SJSA1 (cell line): ENCODE results near the gene RETN. TPM values are rescaled to one million over a fixed set of nuclear protein-coding genes. Genes with fewer than 3 reads are reported as not detected.
A peak's percentile ranks its signal among the peaks of the same experiment; 100 is the strongest.

Source experiments
- DNase-seq, 2 experiments: peaks; one replicate each; pipeline ENCODE4 v3.0.0-alpha.2; 2015 to 2020; ENCODE audit warnings: low spot score in 2 of 2, low read depth in 1 of 2
- H3K27ac ChIP-seq: fragments of 250-450 bp; sonication (Bioruptor Pico); 2 replicates; pipeline ENCODE4 v1.5.1; 2020; ENCODE audit warnings: mild to moderate bottlenecking, moderate library complexity
- H3K27me3 ChIP-seq: fragments of 250-450 bp; sonication (Bioruptor Pico); replicated peaks from 2 replicates; pipeline ENCODE4 v1.5.1; 2020; ENCODE audit warnings: mild to moderate bottlenecking, moderate library complexity
- H3K36me3 ChIP-seq: fragments of 250-450 bp; sonication (Bioruptor Pico); 2 replicates; pipeline ENCODE4 v1.5.1; 2020; ENCODE audit warnings: mild to moderate bottlenecking
- H3K4me1 ChIP-seq: fragments of 250-450 bp; sonication (Bioruptor Pico); replicated peaks from 2 replicates; pipeline ENCODE4 v1.6.1; 2021; ENCODE audit warnings: mild to moderate bottlenecking
- H3K4me3 ChIP-seq: fragments of 250-450 bp; sonication (Bioruptor Pico); 2 replicates; pipeline ENCODE4 v1.5.1; 2020; ENCODE audit warnings: mild to moderate bottlenecking
- H3K9me3 ChIP-seq: fragments of 250-450 bp; sonication (Bioruptor Pico); replicated peaks from 2 replicates; pipeline ENCODE4 v1.5.1; 2020; ENCODE audit warnings: mild to moderate bottlenecking
- total RNA-seq: library from RNA; depleted of rRNA; stranded (reverse); fragments of >200 nt; shearing (Covaris generic); gene quantifications from 2 replicates; pipeline ENCODE4 v1.2.3, GENCODE V29; 2014

RETN gene
- total RNA-seq, 1 experiment from 2014 or later: not detected

GRCh38 chr19:7658219-7658686, 10.6 kb upstream of the RETN start:
- DNase-seq: no peak
- no peaks in the 10 kb centered on the region for H3K4me1 ChIP-seq
- no peaks in the 10 kb centered on the region for H3K9me3 ChIP-seq
- H3K36me3 ChIP-seq: no peaks in the 10 kb centered on the region
- no peak overlapping the region for H3K4me3 ChIP-seq
- no peak overlapping the region for H3K27ac ChIP-seq
- peaks cover 27% of the 10 kb centered on the region for H3K27me3 ChIP-seq

- peaks cover 35% of the 10 kb centered on the region for H3K27me3 ChIP-seq
- no peak for DNase-seq
Observed at GRCh38 chr19:7661744-7662538, 6.9 kb upstream of the RETN start.

GRCh38 chr19:7662657-7663056, 6.2 kb upstream of the RETN start:
- H3K9me3 ChIP-seq: no peaks in the 10 kb centered on the region
- no peak for DNase-seq
- H3K36me3 ChIP-seq: no peaks in the 10 kb centered on the region
- H3K27ac ChIP-seq: no peak overlapping the region
- H3K27me3 ChIP-seq: peaks cover 34% of the 10 kb centered on the region
- no peak overlapping the region for H3K4me3 ChIP-seq
- no peaks in the 10 kb centered on the region for H3K4me1 ChIP-seq

More at GRCh38 chr19:7661744-7662538, 6.9 kb upstream of the RETN start:
- H3K36me3 ChIP-seq: no peaks in the 10 kb centered on the region
- H3K4me1 ChIP-seq: no peaks in the 10 kb centered on the region
- H3K4me3 ChIP-seq: no peak overlapping the region
- H3K27ac ChIP-seq: no peak overlapping the region
- no peaks in the 10 kb centered on the region for H3K9me3 ChIP-seq

GRCh38 chr19:7663706-7664105, 5.1 kb upstream of the RETN start:
- H3K27me3 ChIP-seq: peaks cover 25% of the 10 kb centered on the region
- no peak overlapping the region for H3K4me3 ChIP-seq
- no peak for DNase-seq
- no peak overlapping the region for H3K27ac ChIP-seq
- H3K4me1 ChIP-seq: no peaks in the 10 kb centered on the region
- no peaks in the 10 kb centered on the region for H3K9me3 ChIP-seq
- no peaks in the 10 kb centered on the region for H3K36me3 ChIP-seq

GRCh38 chr19:7665076-7665475, 3.8 kb upstream of the RETN start:
- Histone ChIP-seq H3K27ac (no peak overlapping the region), H3K4me1 (no peaks in the 10 kb centered on the region), H3K36me3 (no peaks in the 10 kb centered on the region), H3K4me3 (no peak overlapping the region), H3K27me3 (peaks cover 21% of the 10 kb centered on the region), H3K9me3 (no peaks in the 10 kb centered on the region)
- no peak for DNase-seq

- Histone ChIP-seq H3K27ac (no peak overlapping the region), H3K4me1 (no peaks in the 10 kb centered on the region), H3K4me3 (no peak overlapping the region), H3K27me3 (peaks cover 24% of the 10 kb centered on the region), H3K36me3 (no peaks in the 10 kb centered on the region), H3K9me3 (no peaks in the 10 kb centered on the region; the same call in 1 of the 2 replicates)
- no peak for DNase-seq
Observed at GRCh38 chr19:7669641-7670040, 792 bp downstream of the RETN start.

- Histone ChIP-seq H3K4me3 (no peak overlapping the region), H3K4me1 (no peaks in the 10 kb centered on the region), H3K27ac (no peak overlapping the region), H3K27me3 (peaks cover 18% of the 10 kb centered on the region), H3K36me3 (no peaks in the 10 kb centered on the region), H3K9me3 (no peaks in the 10 kb centered on the region; the same call in 1 of the 2 replicates)
- no peak for DNase-seq
Observed at GRCh38 chr19:7670150-7670783, 1.4 kb downstream of the RETN start.

GRCh38 chr19:7670790-7671189, 1.9 kb downstream of the RETN start:
- no peak overlapping the region for H3K4me3 ChIP-seq
- no peaks in the 10 kb centered on the region for H3K36me3 ChIP-seq
- peaks cover 19% of the 10 kb centered on the region for H3K27me3 ChIP-seq

GRCh38 chr19:7672522-7672921, 3.7 kb downstream of the RETN start:
- no peaks in the 10 kb centered on the region; the same call in 1 of the 2 replicates for H3K9me3 ChIP-seq
- no peak overlapping the region for H3K27ac ChIP-seq
- no peak for DNase-seq
- no peaks in the 10 kb centered on the region for H3K4me1 ChIP-seq
- no peak overlapping the region for H3K4me3 ChIP-seq
- H3K36me3 ChIP-seq: no peaks in the 10 kb centered on the region
- H3K27me3 ChIP-seq: peaks cover 28% of the 10 kb centered on the region

More at GRCh38 chr19:7670790-7671189, 1.9 kb downstream of the RETN start:
- H3K27ac ChIP-seq: no peak overlapping the region
- DNase-seq: no peak
- no peaks in the 10 kb centered on the region for H3K4me1 ChIP-seq
- no peaks in the 10 kb centered on the region; the same call in 1 of the 2 replicates for H3K9me3 ChIP-seq

- peak in 1 of 2 experiments; percentile 18 for DNase-seq
- Histone ChIP-seq H3K27ac (no peak overlapping the region), H3K36me3 (no peaks in the 10 kb centered on the region), H3K27me3 (peaks cover 31% of the 10 kb centered on the region), H3K4me3 (no peak overlapping the region), H3K9me3 (no peaks in the 10 kb centered on the region; the same call in 1 of the 2 replicates), H3K4me1 (no peaks in the 10 kb centered on the region)
Observed at GRCh38 chr19:7674010-7675005, 5.5 kb downstream of the RETN start.

GRCh38 chr19:7676376-7676775, 7.5 kb downstream of the RETN start:
- peaks cover 21% of the 10 kb centered on the region for H3K27me3 ChIP-seq
- DNase-seq: no peak

GRCh38 chr19:7676854-7677253, 8.0 kb downstream of the RETN start, which contains the start of gene MCEMP1:
Gene MCEMP1, plus strand, starts transcription at chr19:7677090. Its CDS starts 31 bp downstream, at chr19:7677121.
- H3K9me3 ChIP-seq: no peaks in the 10 kb centered on the region; the same call in 1 of the 2 replicates
- peaks cover 18% of the 10 kb centered on the region for H3K27me3 ChIP-seq
- no peak within 1 kb of the TSS for H3K27ac ChIP-seq

More at GRCh38 chr19:7676376-7676775, 7.5 kb downstream of the RETN start:
- Histone ChIP-seq H3K36me3 (peaks cover 5% of the 10 kb centered on the region), H3K4me1 (peaks cover 4% of the 10 kb centered on the region), H3K27ac (no peak overlapping the region), H3K4me3 (no peak overlapping the region), H3K9me3 (no peaks in the 10 kb centered on the region; the same call in 1 of the 2 replicates)

More at GRCh38 chr19:7676854-7677253, 8.0 kb downstream of the RETN start, which contains the start of gene MCEMP1:
- Histone ChIP-seq H3K4me1 (peaks cover 9% of the 10 kb centered on the region), H3K4me3 (no peak within 1 kb of the TSS), H3K36me3 (peaks cover 5% of the 10 kb centered on the region)
- DNase-seq: no peak
